Activated T-helper 1 cell treated with Interleukin-2 at 50 U/mL for 16 hours (primary cell): Measurements from ENCODE around the gene CEP104.
A peak's percentile ranks its signal among the peaks of the same experiment; 100 is the strongest.

Experiments used
- DNase-seq: peaks from one replicate; pipeline ENCODE4 v3.0.0-alpha.2; 2020; ENCODE audit warnings: low read depth

CEP104 gene

DNA sequence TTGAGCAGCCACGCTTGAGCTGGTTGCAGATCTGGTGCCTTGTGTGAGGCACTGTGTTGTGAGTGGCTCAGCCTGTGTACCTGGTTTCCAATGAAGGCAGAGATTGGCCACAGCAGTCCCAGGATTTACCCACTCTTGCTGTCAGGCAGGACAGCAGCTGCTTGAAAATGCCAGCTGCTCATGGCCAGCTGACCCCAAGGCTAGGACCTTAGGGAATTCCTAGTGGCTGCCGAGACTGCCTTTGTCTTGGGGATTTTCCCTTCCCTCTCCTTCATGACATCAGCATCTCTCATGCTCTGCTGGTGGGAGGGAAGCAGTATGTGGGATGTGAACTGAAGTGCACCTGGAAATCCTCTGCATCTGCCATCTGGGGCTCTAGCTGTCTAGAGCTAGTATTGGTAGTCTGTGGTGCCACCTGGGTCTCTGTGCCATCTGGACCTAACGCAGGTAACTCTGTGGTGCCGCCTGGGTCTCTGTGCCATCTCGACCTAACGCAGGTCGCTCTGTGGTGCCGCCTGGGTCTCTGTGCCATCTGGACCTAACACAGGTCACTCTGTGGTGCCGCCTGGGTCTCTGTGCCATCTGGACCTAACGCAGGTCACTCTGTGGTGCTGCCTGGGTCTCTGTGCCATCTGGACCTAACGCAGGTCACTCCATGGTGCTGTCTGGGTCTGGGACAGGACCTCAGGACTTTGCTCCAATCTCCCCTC is 56.9 kb downstream of the CEP104 start:
- no peak for DNase-seq

DNA sequence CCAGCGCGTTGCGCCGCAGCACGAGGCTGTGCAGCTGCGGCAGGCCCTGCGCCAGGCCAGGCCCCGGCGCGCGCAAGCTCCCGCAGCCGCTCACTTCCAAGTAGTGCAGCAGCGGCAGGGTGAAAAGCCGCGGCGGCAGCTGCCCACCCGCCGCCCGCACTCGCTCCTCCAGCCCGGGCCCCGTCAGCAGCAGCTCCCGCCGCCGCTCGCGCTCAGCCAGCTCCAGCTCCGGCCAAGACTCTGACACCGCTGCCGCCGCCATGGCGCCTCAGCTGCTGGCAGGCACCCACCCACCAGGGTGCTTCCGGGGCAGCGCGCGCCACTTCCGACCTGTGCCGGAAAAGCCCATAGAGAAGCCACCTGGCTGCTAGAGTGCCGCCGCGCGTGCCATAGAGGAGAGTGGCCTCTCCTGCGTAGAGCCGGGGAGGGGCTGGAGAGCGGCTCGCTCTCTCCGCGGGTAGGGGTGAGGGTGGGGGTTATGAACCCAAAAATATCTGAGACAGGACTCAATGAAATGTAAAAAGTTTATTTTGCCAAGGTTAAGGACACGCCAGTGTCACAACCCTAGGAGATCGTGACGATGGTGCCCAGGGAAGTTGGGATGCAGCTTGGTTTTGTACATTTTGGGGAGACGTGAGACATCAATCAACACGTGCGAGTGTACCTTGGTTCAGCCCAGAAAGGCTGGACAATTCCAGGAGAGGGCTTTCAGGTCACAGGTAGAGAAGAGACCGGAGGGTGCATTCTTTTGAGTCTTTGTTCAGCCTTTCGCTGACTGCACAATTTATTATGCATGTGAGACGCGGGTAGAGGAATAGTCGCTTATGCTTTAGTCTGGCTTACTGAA is 60.6 kb downstream of the CEP104 start, which contains the start of gene LRRC47:
LRRC47 (minus strand) TSS at position 284 of the 847 bp plus-strand sequence; CDS start at position 262, 22 bp downstream.
- peak; percentile 91 for DNase-seq

DNA sequence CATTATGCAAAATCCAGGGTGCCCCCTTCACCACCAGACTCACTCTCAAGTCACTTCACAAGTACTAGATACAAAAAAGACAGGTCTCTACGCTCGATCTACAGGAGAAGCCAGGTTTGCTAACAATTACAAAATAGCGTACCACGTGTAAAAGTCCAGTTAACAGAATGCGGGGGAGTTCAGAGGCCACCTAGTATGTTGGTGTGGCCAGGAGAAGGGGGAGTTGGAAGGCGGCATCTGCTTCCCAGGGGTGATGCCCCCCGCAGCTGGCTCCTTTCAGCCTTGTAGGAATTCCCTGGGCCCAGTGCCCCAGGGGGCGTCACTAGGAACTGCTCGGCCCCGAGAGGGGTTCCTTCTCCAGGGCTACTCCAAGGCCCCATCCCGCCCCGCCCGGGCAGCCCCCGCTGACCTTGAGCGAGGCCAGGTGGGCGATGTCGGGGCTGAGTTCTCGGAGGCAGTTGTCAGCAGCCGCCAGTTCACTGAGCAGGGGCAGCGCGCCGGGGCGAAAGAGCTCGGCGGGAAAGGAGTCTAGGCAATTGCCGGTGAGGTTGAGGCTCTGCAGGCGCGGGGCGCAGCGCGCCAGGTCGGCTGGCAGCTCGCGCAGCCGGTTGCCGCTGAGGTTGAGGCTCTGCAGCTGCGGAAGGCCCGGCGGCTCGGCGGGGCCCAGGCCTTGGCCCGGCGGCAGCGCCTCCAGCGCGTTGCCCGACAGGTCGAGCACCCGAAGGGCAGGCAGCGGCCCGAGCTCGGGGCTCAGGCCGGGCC is 61.4 kb downstream of the CEP104 start:
- no peak for DNase-seq

DNA sequence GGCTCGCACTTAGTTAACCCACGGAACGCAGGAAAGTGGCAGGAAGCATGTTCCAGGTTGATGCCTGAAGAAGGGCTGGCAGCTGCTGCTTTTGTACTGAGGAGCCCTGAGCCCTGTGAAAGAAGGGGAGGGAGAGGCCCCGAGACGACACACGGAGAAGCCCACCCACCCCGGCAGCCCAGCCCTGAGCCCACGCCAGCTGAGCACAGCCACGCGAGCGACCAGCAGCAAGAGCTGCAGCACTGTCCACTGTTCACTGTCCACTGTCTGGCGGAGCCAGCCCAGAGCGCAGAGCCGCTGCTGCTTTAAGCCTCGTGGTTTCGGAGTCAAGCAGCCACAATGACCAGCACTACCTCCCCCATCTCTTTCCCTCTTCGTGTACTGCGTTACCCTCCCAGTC is 66.1 kb downstream of the CEP104 start:
- no peak for DNase-seq

DNA sequence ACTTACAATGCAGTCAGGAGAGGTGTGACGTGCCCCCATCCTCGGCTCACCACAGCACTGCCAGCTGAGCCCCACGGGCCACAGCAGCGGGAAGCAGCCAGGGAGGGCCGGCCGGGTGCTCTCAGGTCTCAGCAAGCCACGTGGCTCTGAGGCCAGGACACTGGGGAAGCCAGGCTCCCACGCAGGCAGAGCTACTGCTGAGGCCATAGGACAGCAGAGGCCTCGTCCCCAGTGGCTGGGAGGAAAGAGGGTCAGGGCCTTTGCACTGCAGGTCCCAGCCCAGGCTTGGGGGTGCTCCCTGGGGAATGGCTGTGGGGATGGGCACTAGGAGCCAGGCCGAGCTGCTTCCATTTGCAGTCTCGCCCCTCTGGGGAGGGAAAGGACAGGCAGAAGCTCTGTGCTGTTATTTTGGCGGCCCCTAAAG is 66.5 kb downstream of the CEP104 start:
- no peak for DNase-seq

DNA sequence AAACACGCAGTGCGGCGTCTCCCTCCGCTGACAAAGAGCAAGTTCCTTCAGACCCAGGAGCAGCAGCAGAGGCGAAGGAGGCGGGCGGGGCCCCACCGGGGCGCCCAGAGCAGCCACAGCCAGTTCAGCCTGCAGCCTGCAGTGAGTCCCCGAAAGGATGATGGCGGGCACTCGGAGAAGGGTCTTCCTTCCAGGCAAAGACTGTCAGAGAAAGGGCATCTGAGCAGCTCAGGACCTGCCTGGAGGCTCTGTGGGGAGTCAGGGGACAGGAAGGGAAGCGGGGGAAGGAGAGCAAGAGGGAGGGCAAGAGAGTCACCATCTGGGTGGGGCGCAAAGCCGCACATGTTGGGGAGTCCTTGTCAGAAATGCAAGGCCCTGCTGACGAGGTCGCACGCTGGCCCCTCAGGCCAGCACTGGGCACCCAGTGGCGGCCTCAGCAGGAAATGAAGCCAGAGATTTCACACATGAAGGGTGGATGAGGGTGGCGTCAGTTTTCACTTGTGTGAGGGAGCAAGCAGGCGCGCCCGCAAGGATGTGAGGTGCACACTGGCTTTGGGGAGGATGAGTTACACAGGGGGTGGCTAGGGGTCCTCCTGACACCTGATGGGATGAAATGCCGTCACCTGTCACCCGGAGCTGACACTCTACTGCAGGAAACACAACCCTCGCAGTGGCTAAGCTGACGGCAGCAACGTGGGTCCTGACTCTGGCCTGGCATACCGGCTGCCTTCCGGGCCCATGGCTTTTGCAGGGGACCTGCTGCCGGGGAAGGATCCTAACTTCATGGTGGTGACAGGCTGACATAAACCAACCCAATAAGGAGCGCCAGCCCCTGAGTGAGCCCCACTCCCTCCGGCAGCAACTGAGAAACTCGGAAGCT is 67.3 kb downstream of the CEP104 start:
- DNase-seq, result no peak

DNA sequence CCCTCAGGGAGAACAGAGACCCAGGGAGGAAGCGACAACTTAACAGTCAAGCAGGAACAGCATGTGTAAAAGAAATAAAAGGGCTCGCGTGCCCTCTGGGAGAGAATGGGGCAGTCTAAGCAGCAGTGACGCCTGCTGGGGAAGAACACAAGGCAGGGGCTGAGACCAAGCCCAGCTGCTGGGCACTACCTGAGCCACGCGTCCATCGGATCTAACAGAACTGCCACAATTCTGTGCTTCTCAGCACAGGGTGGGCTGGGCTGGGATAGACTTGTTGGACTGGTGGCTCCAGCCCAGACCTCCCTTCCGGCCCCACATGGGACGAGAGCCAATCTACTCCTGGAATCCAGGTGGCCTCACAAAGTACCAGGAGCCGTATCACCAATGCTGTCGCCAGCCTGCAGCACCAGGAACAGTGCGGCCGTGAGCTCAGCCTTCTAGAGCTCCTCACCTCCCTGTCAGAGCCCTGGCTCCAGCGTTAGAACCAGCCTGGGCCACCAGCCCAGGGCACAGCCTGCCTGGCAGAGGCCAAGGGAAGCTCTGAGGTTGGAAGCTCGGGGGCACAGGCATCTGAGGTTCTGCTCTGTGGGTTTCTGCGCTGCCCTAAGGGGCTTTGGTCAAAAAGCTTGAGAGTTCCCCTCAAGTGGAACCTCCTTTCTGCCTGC is 68.1 kb downstream of the CEP104 start:
- no peak for DNase-seq

DNA sequence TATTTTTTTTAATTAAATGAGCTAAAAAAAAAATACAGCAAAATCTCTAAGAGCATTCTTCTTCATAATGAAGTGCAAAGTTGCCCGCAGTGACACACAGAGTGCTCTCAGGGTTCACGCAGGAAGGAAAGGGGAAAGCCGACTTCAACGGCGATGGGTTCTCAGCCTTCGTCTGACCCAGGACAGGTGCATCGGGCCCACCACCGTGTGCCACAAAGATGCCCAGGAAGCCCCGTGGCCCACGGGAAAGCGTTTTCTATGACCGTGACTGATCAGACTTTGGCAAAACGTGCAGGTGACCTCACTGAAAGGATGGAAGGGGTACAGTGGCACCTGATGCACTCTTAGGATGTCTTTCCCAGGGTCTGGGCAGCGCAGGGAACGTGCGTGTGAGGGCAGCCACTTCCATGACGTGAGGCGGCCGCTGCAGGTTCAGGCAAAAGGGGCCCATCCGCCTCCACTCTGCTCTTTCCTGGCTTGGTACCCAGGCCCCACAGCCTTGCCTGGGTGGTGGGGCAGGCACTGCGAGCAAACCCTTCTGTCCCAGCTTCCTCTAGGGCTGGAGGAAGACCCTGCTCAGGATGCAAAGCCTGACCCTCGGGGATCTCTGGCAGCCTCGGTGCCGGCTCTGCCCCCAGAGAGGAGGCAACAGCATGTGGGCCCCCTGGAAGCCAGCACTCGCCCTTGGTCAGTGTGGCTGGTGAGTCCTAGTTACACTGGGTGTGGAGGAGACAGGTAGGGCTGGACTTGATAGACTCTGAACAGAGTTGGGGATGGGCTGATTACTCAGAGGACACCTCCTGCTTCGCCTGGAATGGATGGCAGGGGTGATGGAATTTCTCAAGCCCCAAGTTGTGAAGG is 69.0 kb downstream of the CEP104 start:
- DNase-seq, result no peak

DNA sequence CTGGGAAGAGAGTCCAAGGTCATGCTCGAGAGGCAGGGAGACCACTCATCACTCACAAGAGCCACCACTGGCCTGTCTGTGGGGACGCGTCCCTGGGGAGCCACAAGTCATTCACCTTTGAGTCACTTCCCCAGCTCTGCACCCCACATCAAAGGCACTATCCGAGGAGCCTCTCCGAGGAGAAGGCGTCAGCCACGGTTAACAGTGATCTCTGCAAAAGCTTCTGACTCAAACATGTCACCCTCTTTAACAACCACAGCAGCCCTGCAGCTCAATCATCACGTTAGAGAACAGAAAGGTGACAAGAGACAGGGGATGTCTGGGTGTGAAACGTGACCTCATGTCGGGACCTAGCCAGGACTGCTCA is 69.7 kb downstream of the CEP104 start:
- no peak for DNase-seq

DNA sequence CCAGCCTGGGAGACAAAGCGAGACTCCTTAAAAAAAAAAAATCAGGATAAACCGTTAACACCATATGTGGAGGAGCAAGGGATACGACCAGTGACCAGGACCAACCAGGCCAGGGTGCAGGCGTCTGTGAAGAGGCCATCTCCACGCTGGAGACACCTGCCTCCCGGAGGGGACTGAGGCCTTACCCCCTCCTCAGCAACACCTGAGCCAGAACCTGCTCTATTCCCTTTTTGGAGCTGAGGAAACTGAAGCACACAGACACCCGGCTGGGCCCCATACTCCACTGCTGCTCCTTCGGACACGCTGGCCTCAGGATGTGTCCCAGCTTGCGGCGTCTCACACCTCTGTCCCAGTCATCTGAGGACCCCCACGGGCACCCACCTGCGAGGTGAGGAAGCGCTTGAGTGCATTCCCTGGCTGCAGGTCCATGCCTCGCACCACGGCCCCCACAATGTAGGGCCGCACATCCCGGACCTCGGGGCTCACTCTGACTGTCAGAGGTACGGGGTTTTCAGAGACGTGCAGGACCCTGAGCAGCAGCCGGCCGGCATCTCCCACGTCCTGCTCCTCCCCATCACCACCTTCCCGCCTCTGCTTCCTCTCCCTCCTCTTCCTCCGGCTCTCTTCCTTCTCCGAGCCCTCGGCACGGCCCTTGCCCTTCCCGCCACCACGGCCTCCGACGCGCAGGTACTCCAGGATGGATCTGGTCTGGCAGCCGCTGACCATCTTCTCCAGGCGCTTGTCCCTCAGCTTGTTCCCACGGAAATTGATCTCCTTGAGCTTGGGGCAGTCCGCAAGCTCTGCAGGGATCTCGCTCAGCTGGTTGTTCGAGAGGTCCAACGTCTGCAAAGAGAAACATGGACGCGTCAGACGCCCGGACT is 70.3 kb downstream of the CEP104 start:
- no peak for DNase-seq

DNA sequence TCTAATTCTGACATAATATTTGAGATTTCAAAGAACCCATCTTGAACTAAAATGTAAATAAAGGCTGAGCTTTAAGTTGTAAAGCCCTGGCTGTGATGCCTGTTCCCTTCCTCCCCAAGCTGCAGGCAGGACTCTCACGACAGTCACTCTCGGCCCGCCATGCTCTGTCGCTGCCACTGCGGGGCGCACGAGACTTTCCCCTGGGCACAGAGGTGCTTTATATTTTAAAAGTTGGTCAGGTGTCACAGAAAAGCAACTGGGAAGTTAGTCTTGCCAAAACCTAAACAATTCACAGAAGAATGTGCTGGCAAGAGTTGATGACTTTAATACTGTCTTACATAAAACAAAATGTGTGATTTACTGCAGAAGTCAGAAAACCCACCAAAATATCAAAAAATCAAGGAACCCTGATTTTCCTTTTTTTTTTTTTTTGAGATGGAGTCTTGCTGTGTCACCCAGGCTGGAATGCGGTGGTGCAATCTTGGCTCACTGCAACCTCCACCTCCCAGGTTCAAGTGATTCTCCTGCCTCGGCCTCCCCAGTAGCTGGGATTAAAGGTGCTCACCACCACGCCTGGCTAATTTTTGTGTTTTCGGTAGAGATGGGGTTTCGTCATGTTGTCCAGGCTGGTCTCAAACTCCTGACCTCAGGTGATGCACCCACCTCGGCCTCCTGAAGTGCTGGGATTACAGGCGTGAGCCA is 71.4 kb downstream of the CEP104 start:
- no peak for DNase-seq

DNA sequence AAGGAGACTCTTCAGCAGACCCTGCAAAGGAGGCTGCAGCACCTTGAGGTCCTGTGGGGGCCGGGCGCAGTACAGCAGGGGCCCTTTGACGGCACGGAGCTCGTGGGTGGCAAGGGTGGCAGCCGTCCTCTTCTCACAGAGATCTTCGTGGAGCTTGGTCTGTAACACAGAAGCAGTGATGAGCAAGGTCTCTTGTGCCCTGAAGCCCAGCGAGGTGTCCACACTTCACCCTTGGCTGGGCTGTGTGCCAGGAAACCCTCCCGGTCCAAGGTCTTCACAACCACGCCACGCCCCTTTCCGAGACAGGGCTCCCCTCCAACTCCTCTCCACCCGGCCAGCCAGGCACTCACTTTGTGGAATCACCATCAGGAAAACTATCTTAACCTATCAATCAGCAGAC is 72.0 kb downstream of the CEP104 start:
- DNase-seq, result no peak

DNA sequence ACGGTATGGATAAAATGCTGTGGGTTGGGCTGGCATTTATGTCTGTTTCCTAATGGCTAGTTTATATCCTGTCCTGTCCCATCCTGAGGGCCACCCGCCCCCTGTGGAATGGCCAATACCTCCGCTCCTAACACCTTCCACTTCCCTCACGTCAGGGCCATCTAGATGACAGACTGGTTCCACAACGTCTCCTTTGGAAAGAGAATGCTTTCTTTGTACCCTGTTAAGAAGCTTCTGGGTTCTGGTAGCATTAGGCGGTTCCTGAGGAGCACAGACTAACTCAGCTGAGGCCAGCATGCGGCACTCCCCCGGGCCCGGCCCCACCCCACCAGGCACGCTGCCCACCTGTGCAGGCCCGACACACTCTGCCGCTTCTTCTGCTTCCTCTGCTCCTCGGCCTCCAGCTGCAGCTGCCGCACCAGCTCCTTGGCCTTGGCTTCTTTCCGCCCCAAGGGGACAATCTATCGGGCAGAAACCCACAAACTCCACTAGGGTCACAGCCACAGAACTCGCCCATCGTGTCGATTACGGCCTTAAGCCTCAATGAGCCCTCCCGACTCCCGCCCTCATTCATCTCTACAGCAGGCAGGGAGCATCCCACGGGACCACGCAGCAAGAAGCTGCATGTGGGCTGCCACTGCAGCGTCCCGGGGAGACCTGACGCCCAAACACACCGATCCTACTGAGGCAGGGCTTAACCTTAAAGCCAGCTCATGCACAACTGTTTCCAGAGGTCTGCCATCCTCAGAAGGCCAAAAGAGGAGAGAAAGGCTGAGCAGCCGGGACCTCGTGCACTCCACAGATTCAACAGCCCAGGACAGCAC is 73.1 kb downstream of the CEP104 start:
- DNase-seq, result no peak

DNA sequence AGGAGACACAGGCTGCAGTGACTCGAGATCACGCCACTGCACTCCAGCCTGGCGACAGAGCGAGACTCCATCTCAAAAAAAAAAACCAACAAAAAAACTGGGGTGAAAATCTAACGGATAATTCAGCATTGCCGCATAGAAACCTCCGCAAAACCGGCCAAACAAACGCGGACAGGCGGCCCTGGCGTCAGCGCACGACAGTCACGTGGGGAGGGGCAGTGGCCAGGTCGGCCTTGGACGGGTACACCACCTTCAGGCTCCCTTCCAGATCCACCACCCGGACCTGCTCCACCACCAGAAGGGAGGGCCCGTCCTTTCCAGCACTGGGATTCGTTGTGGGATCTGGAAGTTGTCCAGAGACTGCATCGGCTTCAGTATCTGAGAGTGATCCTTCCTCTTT is 76.1 kb downstream of the CEP104 start:
- DNase-seq, result no peak

DNA sequence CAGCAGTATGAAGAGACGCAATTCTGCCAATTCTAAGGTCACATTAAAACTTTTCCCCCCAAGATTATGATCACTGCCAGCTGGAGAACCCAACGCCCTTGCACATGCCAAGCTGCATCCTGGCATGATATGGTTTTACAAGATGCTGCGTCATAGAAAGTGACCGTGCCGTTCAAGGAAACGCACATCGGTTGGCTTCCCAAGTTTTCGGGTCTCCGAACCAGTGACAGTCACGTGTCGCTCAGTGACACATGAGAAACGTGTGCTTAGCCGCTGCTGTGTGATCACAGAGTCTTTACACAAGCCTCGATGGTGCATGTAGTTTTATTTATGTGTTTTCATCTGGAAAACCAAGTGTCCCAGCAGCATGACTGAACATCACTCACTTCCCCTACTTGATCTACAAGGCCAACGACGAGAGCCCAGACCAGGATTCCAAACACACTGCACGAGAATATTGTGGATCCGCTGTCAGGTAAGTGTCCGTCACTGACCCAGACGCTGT is 77.0 kb downstream of the CEP104 start:
- no peak for DNase-seq

DNA sequence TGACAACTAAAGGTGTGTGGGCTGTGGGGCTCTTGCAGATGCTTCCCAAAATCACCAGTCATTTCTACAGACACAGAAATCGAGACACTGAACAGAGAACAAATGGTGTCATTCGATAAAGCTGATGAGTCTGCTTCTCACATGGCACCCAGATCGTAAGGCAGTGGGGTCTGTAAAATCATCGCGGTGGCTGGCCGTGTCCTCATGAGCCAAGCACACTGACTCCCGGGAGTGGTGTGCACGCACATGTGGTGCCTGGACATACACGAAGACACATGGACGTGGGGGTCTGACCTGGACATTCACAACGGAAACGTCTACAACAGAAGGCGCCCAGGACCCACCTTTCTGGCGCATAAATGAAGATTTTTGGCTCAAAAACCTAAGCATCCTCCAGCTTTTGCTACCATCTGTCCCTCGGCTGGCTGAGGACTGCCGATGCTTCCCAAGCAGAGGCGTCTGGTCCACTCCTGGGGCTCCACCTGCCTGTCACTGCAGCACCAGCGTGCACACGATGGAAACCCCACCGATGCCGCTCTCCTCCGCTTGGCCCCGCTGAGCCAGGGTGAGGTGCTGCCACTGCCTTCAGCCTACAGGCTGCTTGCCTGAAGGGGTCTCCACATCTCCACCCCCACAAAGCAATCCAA is 77.6 kb downstream of the CEP104 start:
- DNase-seq, result no peak
